ENCODE results near the gene RRAGC.

Gene RRAGC

DNA sequence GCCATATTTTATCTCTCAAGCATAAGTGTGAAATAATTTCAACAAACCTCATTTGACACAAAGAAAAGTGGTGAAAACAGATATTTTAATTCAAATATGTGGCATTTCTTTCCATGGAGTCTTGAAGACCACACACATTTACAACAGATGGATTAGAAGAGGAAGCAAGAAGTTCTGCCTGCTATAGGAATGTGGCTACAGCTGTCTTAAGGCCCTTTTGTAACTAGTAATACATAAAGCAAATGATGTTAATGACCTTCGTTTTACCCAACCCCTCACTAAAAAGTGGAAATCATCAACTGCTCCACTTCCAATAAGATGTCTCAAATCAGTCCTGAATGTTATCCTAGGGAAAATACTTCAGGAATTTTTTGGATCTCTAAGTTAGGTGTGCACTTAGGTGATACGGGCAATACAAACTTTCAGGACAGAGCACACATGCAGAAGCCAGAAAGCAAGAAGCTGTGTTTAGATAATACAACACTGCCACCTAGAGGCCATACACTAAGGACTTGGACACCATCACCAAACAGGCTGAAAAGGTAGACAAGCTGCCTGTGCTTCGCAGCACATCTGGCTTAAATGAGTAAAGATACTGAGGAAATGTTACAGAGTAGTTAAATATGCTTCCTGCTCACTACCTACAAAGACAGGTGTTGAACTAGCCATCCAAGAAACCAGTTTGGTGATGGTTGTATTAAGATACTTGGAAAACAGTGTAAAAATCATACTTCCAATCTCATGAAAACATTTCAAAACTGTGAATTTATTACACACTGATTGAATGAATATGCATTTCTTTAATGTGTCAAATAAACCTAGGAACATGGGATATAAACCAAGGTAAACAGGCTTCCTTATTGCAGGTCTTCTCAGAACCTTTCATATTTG lies 24.4 kb downstream of the RRAGC start:
- no peak for TF ChIP-seq ZNF274 (IDR thresholded peaks at IDR 0.05; ENCODE audit: low read depth, low read length)

DNA sequence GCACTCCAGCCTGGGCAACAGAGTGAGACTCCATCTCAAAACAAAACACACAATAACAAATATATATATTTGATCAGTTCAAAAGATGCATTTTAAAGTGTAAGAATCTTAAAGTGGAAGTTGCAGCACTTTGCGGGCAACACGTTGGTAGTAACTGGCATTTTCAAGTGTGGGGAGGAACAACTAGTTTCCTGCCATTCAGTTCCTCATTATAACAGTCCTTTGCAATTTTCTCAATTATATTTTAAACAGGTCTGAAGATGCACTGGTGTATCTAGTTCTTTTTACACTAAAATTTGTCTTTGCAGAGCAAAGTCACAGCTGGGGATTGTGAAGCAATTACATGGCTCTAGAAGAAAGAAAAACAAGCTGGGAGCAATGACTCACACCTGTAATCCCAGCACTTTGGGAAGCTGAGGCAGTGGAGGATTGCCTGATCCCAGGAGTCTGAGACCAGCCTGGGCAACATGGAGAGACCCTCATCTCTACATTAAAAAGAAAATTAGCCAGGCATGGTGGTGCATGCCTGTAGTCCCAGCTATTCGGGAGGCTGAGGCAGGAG lies 25.3 kb downstream of the RRAGC start:
- no peak for TF ChIP-seq ZNF274 (IDR thresholded peaks at IDR 0.05; ENCODE audit: low read depth, low read length)
- no peak overlapping the region for H3K4me3 ChIP-seq (ENCODE audit: low read length)

More for the DNA sequence above, 24.4 kb downstream of the RRAGC start:
- H3K4me3 ChIP-seq (ENCODE audit: low read length) = no peak overlapping the region

DNA sequence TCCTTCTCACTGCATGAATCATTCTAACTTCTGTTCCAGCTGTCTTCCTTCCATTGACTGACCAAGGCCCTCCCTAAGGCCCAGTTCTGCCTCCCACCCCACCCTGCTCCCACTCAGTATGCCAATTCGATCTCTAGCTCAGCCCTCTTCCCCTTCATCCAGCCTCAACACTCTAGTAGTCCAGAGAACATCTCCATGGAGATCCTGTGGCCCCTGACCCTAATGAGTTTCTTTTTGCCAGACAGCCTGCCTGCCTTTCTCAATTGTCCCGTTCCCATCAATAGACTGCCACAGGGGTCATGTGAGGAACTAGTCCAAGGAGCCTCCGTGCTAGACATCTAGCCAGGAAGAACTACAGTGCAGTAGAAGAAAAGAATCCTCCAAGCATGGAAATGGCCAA lies 26.4 kb downstream of the RRAGC start:
- no peak overlapping the region for H3K4me3 ChIP-seq (ENCODE audit: low read length)
- no peak for TF ChIP-seq ZNF274 (IDR thresholded peaks at IDR 0.05; ENCODE audit: low read depth, low read length)

DNA sequence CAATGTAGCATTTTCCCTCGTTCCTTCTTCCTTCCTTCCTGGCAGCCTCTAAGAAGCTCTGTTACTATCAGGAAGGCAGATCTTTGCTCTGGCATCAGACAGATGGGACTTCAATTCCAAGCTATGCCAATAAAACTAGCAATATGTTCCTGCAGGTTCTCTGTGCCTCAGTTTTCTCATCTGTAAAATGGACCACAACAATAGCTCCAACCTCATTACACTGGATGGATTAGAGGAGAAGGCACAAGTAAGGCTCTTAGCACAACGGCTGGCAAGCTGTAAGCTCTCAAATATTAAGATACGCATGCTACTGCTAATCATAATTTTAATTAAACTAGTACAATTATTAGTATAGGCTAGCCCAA lies 27.2 kb downstream of the RRAGC start:
- TF ChIP-seq ZNF274 (IDR thresholded peaks at IDR 0.05; ENCODE audit: low read depth, low read length) = no peak
- H3K4me3 ChIP-seq (ENCODE audit: low read length) = no peak overlapping the region

DNA sequence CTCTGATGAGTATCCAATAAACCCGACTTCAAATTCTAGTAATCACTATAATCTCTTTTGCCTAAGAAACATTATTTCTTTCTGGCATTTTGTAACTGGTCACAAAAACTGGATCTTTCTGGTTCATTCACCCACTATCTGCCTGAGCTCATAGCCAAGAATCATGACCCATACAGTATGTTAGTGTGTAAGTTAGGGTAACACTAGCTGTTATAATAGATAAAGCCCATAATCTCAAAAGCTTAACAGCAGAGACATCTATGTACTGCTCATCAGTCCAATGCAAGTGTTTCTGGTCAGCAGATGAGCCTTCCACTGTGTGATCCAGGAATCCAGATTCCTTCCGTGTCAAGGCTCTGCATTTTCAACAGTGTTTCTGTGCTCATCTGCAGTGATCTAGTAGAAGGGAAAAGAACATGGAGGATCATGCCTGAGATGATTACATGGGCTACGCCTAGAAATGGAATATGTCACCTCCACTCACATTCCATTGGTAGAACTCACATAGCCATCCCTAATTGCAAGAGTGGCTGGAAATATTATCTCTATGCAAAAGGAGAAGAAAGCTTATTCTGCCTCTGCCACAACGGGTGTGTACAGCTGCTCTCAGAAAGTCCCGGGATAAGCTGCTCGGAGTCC lies 27.7 kb downstream of the RRAGC start:
- H3K4me3 ChIP-seq (ENCODE audit: low read length) = no peak overlapping the region
- TF ChIP-seq ZNF274 (IDR thresholded peaks at IDR 0.05; ENCODE audit: low read depth, low read length) = no peak

DNA sequence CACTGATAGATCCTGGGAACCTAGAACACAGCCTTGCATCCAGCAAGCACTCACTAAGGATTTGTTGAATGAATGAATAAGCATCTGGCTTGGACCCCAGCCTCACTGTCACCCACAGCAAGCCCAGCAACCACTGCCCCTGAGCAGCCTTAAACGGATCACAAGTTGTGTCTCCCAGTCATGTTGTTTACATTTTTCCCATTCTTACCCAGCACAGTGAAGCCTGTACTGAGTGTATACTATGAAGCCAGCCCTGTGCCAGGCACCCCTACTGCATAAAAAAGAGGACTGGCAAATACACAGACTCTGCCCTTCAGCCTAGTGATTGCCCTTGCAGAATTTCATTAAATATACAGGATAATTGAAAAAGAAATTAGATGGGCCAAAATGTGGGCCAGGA lies 30.2 kb downstream of the RRAGC start:
- no peak for TF ChIP-seq ZNF274 (IDR thresholded peaks at IDR 0.05; ENCODE audit: low read depth, low read length)
- H3K4me3 ChIP-seq (ENCODE audit: low read length) = no peak overlapping the region

DNA sequence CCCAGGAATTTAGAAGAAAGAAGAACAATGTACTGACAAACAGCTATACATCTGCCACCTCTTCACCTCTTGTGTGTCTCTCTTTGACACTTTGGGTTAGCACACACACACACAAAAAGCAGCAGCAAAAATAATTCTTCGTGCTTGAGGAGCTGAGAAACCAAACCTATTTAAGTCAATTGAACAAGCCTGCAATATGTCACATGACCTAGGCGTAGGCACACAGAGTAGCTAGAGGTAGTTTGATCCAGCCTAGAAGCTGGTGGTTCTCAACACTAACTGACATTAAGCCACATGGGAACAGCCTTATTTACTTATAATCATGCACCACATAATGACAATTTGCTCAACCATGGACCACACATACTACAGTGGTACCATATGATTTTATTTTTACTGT lies 32.3 kb downstream of the RRAGC start:
- no peak for TF ChIP-seq ZNF274 (IDR thresholded peaks at IDR 0.05; ENCODE audit: low read depth, low read length)
- H3K4me3 ChIP-seq (ENCODE audit: low read length) = no peak overlapping the region

DNA sequence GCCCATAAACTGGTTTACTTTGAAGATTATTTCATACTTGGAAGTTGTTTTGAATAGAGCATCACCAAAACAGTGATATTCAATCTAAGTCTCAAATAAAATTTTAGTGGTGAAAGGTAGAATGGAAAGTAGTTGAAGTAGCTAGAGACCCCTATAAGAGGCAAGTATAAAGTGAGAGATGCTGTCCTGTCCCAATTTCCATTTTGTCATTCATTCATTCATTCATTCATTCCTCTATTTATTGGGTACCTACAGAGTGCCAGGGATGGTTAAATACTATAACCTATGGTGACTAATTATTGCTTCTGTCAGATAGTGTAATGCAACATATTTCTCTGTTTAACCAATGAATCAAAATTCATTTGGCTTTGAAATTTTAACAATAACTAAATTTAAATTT lies 32.7 kb downstream of the RRAGC start:
- no peak overlapping the region for H3K4me3 ChIP-seq (ENCODE audit: low read length)
- TF ChIP-seq ZNF274 (IDR thresholded peaks at IDR 0.05; ENCODE audit: low read depth, low read length) = no peak

DNA sequence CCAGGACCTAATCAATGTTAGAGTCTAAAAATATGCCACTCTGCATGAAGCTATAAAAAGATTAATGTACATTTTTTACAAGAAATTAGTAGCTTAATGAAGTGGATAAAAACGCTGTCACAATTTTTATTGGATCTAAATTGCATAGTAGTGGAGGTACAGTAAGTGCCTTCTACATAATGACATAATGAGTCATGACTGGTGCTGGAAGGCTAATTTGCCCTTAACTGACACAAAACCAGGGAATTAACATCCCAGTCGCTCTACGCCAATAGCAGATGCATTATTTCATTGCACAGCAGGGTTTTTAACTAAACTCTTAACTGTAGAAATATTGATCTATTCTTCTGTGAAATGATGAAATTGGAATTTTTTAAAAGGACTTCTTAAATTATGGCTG lies 33.3 kb downstream of the RRAGC start:
- no peak overlapping the region for H3K4me3 ChIP-seq (ENCODE audit: low read length)
- no peak for TF ChIP-seq ZNF274 (IDR thresholded peaks at IDR 0.05; ENCODE audit: low read depth, low read length)

DNA sequence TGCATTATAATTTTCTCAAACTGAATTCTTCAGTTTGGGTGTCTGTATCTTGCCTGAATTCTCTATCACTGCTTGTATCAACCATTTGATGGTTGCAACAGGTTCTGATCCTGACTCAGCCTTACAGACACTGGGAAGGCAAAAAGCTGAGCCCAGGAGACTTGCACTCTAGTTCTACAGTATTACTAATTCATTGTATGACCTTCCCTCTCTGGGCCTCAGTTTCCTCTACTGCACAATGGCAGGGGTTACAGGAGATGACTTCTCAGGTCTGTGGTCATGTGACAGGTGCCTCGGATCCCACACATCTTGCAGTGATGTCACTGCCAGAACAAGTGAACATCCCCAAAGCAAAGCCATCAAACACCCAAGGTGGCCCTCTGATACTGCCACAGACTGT lies 38.7 kb downstream of the RRAGC start:
- H3K4me3 ChIP-seq (ENCODE audit: low read length) = no peak overlapping the region
- no peak for TF ChIP-seq ZNF274 (IDR thresholded peaks at IDR 0.05; ENCODE audit: low read depth, low read length)

DNA sequence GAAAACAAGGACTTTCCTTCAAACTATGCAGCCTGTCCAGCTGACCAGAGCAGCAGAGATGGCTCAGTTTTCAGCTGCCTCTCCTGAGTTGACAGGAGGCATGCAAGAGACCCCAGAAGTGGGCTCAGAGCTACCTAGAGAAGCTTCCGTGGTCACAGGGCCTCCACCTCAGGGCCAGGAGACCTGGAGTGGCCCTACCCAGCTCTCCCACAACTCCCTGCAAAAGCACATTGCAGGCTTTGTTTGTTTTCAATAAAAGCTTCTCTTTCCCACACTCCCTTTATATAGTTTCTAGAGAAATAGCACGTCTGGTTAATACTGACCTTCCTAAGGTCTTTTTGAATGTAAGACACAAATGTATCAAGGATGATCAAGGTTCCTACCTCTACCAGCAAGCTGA lies 40.1 kb downstream of the RRAGC start:
- H3K4me3 ChIP-seq (ENCODE audit: low read length) = no peak overlapping the region
- no peak for TF ChIP-seq ZNF274 (IDR thresholded peaks at IDR 0.05; ENCODE audit: low read depth, low read length)

DNA sequence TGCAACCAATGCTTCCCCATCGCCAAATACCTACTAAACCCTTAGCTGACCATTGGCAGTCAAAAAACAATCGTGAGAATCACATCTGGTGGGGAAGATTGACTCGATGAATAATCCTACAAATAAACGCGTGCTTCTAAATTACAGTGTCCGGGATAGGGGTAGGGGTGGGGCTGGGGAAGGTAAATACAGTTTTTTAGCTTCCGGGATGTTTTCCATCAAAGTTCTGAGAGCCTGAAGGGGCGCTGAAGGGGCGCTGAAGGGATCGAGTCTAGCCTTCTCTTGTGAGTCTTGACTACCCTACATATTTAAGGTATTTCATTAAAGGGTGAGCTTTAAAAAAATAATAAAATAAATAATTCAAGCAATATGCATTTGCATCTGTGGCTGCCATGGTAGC lies 40.5 kb downstream of the RRAGC start:
- TF ChIP-seq ZNF274 (IDR thresholded peaks at IDR 0.05; ENCODE audit: low read depth, low read length) = no peak
- H3K4me3 ChIP-seq (ENCODE audit: low read length) = no peak overlapping the region

DNA sequence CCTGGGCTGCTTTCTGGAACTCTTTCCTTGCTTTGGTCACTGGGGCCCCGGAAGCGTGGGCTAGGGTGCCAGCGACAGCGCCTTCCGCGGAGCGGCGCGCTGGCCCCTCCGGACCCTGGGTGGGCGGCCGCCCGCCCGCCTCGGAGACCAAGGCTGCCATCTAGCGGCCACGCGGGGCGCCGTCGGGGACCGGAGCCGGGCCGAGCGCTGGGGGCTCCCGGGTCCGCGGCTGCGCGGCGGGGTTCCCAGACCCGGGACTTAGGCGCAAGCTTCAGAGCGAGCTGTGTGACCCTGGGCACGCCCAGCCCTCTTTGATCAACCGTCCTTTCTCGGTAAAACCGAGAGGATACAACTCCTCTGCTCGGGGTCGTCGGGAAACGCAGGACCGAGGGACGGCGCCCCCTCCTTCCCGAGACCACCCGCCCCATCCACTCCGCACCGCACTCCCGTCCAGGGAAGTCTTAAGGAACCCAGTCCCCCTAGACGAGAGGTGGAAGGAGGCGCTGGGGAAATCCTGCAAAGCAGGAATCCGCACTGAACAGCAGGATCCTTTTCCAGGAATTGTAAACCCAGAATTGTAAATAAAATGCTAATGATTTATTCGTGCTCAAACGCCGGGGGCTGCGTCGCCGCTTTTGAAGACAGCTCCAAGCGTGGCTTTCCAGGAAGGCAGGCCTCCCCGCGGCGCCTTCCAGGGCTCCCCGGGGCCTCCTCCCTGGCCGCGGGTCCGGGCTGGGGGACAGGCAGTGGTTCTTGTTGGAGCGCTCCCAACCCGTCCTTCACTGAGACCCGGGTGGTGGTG lies 41.2 kb downstream of the RRAGC start:
- H3K4me3 ChIP-seq (ENCODE audit: low read length) = no peak overlapping the region; the same call in 1 of the 2 replicates
- no peak for TF ChIP-seq ZNF274 (IDR thresholded peaks at IDR 0.05; ENCODE audit: low read depth, low read length)

All from GM08714 (cell line).